NCI-H226 (cell line): ENCODE measurements around the gene GOLPH3.
"Not testable (repeated sequence)": the region's sequence is repeated elsewhere in the genome, so short reads cannot be mapped to it uniquely, and the experiment has no call there.

Experiments used
- DNase-seq: peaks from one replicate; pipeline ENCODE4 v3.0.0-alpha.2; 2015

Gene GOLPH3

GRCh38 chr5:32132757-32133156 is 41.4 kb downstream of the GOLPH3 start:
- DNase-seq = no peak

GRCh38 chr5:32131604-32132003 is 42.5 kb downstream of the GOLPH3 start:
- no peak for DNase-seq

GRCh38 chr5:32130865-32131264 is 43.3 kb downstream of the GOLPH3 start:
- DNase-seq = no peak

- DNase-seq = no peak
Measured at GRCh38 chr5:32129074-32129598, 45.0 kb downstream of the GOLPH3 start.

- no peak for DNase-seq
Measured at GRCh38 chr5:32127711-32128110, 46.4 kb downstream of the GOLPH3 start.

GRCh38 chr5:32126691-32127090 is 47.4 kb downstream of the GOLPH3 start:
- no peak for DNase-seq

GRCh38 chr5:32123889-32124676 is 50.0 kb downstream of the GOLPH3 start:
- no peak for DNase-seq

- DNase-seq = no peak
Measured at GRCh38 chr5:32123058-32123805, 50.9 kb downstream of the GOLPH3 start.

GRCh38 chr5:32118922-32119321 is 55.2 kb downstream of the GOLPH3 start:
- DNase-seq = not testable (repeated sequence)

GRCh38 chr5:32116574-32117313 is 57.4 kb downstream of the GOLPH3 start:
- DNase-seq = no peak

GRCh38 chr5:32115985-32116384 is 58.1 kb downstream of the GOLPH3 start:
- no peak for DNase-seq

GRCh38 chr5:32110111-32110696 is 63.9 kb downstream of the GOLPH3 start:
- no peak for DNase-seq

GRCh38 chr5:32109236-32109635 is 64.9 kb downstream of the GOLPH3 start:
- no peak for DNase-seq

- no peak for DNase-seq
Measured at GRCh38 chr5:32108167-32108566, 66.0 kb downstream of the GOLPH3 start.

- no peak for DNase-seq
Measured at GRCh38 chr5:32107291-32107690, 66.8 kb downstream of the GOLPH3 start.

- no peak for DNase-seq
Measured at GRCh38 chr5:32103521-32103920, 70.6 kb downstream of the GOLPH3 start.

GRCh38 chr5:32102254-32102986 is 71.7 kb downstream of the GOLPH3 start:
- no peak for DNase-seq

- no peak for DNase-seq
Measured at GRCh38 chr5:32100691-32101302, 73.3 kb downstream of the GOLPH3 start.

- no peak for DNase-seq
Measured at GRCh38 chr5:32100230-32100629, 73.9 kb downstream of the GOLPH3 start.

GRCh38 chr5:32099486-32100035 is 74.6 kb downstream of the GOLPH3 start:
- DNase-seq = no peak

- DNase-seq = no peak
Measured at GRCh38 chr5:32098890-32099310, 75.2 kb downstream of the GOLPH3 start.
